Fibroblast of mammary gland (primary cell): Measurements from ENCODE around the gene TCOF1.
"Not testable (repeated sequence)": the region's sequence is repeated elsewhere in the genome, so short reads cannot be mapped to it uniquely, and the experiment has no call there.

Experiments
- DNase-seq: peaks from one replicate; pipeline ENCODE4 v3.0.0-alpha.2; 2010; ENCODE audit warnings: low read depth
- H3K4me3 ChIP-seq: 2 replicates; pipeline ENCODE4 v1.5.1; 2011; ENCODE audit warnings: low read depth, mild to moderate bottlenecking, low read length, moderate library complexity; ENCODE audit not compliant: control insufficient read depth
- TF ChIP-seq, protein P1 (sequence below): conservative IDR thresholded peaks from 2 replicates; pipeline ENCODE4 v1.5.1; 2011; ENCODE audit warnings: low read depth, low read length, inconsistent platforms; ENCODE audit not compliant: control insufficient read depth, insufficient read depth

The TCOF1 gene

GRCh38 chr5:150413176-150413901 lies 55.8 kb downstream of the TCOF1 start:
- no peak overlapping the region for H3K4me3 ChIP-seq
- TF ChIP-seq, protein P1, sequence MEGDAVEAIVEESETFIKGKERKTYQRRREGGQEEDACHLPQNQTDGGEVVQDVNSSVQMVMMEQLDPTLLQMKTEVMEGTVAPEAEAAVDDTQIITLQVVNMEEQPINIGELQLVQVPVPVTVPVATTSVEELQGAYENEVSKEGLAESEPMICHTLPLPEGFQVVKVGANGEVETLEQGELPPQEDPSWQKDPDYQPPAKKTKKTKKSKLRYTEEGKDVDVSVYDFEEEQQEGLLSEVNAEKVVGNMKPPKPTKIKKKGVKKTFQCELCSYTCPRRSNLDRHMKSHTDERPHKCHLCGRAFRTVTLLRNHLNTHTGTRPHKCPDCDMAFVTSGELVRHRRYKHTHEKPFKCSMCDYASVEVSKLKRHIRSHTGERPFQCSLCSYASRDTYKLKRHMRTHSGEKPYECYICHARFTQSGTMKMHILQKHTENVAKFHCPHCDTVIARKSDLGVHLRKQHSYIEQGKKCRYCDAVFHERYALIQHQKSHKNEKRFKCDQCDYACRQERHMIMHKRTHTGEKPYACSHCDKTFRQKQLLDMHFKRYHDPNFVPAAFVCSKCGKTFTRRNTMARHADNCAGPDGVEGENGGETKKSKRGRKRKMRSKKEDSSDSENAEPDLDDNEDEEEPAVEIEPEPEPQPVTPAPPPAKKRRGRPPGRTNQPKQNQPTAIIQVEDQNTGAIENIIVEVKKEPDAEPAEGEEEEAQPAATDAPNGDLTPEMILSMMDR, result no peak
- no peak for DNase-seq

DNA sequence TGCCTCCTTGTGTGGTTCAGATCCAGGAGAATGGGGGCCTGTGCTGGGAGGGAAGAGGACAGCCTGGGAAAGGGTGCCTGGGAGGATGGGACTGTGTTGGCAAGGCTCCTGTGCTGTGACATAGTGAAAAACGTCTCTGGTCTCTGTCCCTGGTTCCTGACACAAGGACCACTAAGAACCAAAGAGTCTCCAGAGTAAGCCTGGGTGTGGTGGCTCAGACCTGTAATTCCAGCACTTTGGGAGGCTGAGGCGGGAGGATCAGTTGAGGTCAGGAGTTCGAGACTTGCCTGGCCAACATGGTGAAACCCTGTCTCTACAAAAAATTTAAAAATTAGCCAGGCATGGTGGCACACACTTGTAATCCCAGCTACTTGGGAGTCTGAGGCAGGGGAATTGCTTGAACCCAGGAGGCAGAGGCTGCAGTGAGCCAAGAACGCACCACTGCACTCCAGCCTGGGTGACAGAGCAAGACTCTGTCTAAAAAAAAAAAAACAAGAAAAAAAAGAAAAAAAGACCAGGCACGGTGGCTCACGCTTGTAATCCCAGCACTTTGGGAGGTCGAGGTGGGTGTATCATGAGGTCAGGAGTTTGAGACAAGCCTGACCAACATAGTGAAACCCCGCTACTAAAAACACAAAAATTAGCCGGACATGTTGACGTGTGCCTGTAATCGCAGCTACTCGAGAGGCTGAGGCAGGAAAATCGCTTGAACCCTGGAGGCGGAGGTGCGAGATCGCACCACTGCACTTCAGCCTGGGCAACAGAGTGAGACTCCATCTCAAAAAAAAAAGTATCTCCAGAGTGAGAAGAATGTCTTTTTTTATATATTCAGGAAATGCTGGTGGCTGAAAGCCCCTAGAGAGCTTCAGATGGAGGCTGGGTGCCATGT lies 56.6 kb downstream of the TCOF1 start:
- not testable (repeated sequence) for DNase-seq, H3K4me3 ChIP-seq

DNA sequence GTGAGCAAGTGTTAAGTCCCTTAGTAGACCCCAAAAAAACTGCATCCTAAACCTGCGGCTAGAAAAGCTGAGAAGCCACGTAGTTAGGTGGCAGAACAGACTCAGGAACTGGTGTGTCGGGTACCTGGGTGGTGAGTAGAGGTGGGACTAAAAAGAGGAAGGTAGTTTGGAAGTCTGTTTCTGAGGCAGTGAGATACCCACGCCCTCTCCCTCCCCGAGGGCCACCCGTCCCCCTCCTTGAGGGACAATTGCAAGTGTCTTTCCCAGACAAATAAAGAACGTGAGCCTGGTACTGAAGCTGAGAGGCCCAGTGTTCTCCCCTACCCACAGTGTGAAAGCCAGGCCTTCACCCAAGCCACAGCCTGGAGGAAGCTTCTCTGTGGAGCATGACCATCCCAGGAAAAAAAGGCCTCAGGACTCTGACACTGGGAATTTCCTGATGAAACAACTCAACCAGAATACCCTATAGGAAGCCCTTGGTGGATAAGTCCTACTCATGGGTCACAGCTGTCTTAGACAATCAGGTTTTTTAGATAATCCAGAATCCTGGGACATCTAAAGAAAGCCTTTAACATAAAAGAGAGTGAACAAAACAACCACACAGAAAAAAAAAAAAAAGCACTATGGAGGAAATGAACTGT lies 62.3 kb downstream of the TCOF1 start:
- no peak for DNase-seq
- H3K4me3 ChIP-seq, result no peak overlapping the region
- TF ChIP-seq, protein P1, result no peak

- TF ChIP-seq, protein P1, result no peak
- DNase-seq, result no peak
- no peak overlapping the region for H3K4me3 ChIP-seq
These were observed 64.6 kb downstream of the TCOF1 start for GRCh38 chr5:150422075-150422474.

DNA sequence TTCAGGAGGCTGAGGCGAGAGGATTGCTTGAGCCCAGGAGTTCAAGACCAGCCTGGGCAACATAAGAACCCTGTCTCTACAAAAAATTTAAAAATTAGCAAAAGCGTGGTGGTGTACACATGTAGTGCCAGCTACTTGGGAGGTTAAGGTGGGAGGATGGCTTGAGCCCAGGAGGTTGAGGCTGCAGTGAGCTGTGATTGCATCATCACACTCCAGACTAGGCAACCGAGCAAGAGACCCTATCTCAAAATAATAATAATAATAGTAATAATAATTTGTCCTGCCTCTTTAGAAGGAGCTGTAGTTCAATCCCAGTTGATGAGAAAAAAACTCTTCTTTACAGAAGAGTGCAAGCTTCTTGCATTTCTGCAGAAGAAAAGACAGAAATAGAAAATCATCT lies 65.3 kb downstream of the TCOF1 start:
- H3K4me3 ChIP-seq, result no peak overlapping the region
- TF ChIP-seq, protein P1, result no peak
- no peak for DNase-seq

DNA sequence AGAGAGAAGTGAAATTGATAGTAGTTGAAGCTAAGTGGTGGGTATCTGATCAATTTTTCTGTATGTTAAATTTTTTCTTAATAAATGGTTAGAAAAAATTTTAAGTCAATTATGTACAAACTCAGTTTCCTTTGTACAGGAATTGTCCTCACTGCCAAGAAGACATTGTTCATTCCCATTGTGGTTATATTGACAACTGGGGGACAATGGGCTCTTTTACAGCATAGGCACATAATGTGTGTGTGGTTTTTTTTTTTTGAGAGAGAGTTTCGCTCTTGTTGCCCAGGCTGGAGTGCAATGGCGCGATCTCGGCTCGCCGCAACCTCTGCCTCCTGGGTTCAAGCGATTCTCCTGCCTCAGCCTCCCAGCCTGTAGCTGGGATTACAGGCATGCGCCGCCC lies 68.7 kb downstream of the TCOF1 start:
- H3K4me3 ChIP-seq, DNase-seq: not testable (repeated sequence)

- peak; percentile 60 for DNase-seq
- H3K4me3 ChIP-seq, result no peak overlapping the region
- TF ChIP-seq, protein P1, result no peak
These were observed 70.8 kb downstream of the TCOF1 start for GRCh38 chr5:150428106-150428876.
